OCI-LY7 (cell line): ENCODE data around the gene CRB1. TPM values are rescaled to one million over a fixed set of nuclear protein-coding genes. Genes with fewer than 3 reads are reported as not detected.

Source experiments
- BruUV-seq: library from RNA; stranded (reverse); fragments of 400-500 nt; replicated peaks from 2 replicates; lab custom pipeline; 2021; lab: Mats Ljungman, UMichigan
- CTCF ChIA-PET: fragments of 300-600 bp; sonication (Branson Sonifier 250); formaldehyde crosslinking; loops from one replicate; lab custom pipeline; 2022; ENCODE audit warnings: antibody characterized with exemption; ENCODE audit not compliant: unreplicated experiment; lab: Charles Lee
- POLR2A ChIA-PET: fragments of 300-600 bp; sonication (Branson Sonifier 250); formaldehyde crosslinking; loops from one replicate; lab custom pipeline; 2022; ENCODE audit warnings: antibody characterized with exemption; lab: Charles Lee
- DNase-seq: peaks from one replicate; pipeline ENCODE4 v3.0.0-alpha.2; 2015; ENCODE audit warnings: low spot score
- H2AFZ ChIP-seq: fragments of 200-600 bp; sonication (generic), shearing (Covaris generic); 2 replicates; pipeline ENCODE4 v1.6.1; 2014; ENCODE audit warnings: mild to moderate bottlenecking, antibody characterized with exemption, low read length, moderate library complexity
- H3K27ac ChIP-seq: fragments of 200-600 bp; sonication (generic); 2 replicates; pipeline ENCODE4 v1.5.1; 2014; ENCODE audit warnings: mixed run types, low read depth, mild to moderate bottlenecking, moderate library complexity, low read length, inconsistent platforms; ENCODE audit not compliant: poor library complexity, severe bottlenecking
- H3K36me3 ChIP-seq: fragments of 200-600 bp; sonication (generic); 2 replicates; pipeline ENCODE4 v1.6.1; 2014; ENCODE audit warnings: mild to moderate bottlenecking, antibody characterized with exemption, low read length, moderate library complexity, mixed read lengths; ENCODE audit not compliant: insufficient read depth
- H3K4me1 ChIP-seq: fragments of 200-600 bp; sonication (generic); 2 replicates; pipeline ENCODE4 v1.5.1; 2014; ENCODE audit warnings: mild to moderate bottlenecking, low read length; ENCODE audit not compliant: insufficient read depth, poor library complexity, severe bottlenecking
- H3K4me2 ChIP-seq: fragments of 200-600 bp; sonication (generic); 2 replicates; pipeline ENCODE4 v1.6.1; 2014; ENCODE audit warnings: mild to moderate bottlenecking, low read length
- H3K4me3 ChIP-seq: fragments of 200-600 bp; sonication (generic); 2 replicates; pipeline ENCODE4 v1.5.1; 2014; ENCODE audit warnings: mild to moderate bottlenecking, low read depth, low read length; ENCODE audit not compliant: poor library complexity, severe bottlenecking
- H3K79me2 ChIP-seq: fragments of 200-600 bp; sonication (generic); 2 replicates; pipeline ENCODE4 v1.6.1; 2016; ENCODE audit warnings: low read depth, mild to moderate bottlenecking, low read length, moderate library complexity, mixed read lengths; ENCODE audit not compliant: insufficient read depth
- H3K9me2 ChIP-seq: fragments of 200-600 bp; sonication (generic); 2 replicates; pipeline ENCODE4 v1.6.1; 2016; ENCODE audit warnings: mild to moderate bottlenecking, low read length, mixed read lengths; ENCODE audit not compliant: insufficient read depth
- H3K9me3 ChIP-seq: fragments of 200-600 bp; sonication (generic); 2 replicates; pipeline ENCODE4 v1.6.1; 2014; ENCODE audit warnings: mild to moderate bottlenecking, mixed run types, low read length, mixed read lengths
- H4K20me1 ChIP-seq: fragments of 200-600 bp; sonication (generic); 2 replicates; pipeline ENCODE4 v1.6.1; 2014; ENCODE audit warnings: mild to moderate bottlenecking, antibody characterized with exemption, low read length, moderate library complexity, mixed read lengths; ENCODE audit not compliant: insufficient read depth
- EZH2phosphoT487 ChIP-seq: fragments of 200-600 bp; sonication (generic); IDR thresholded peaks from 2 replicates; pipeline ENCODE4 v1.6.1; 2018; ENCODE audit warnings: low read depth, borderline replicate concordance, mild to moderate bottlenecking, mixed run types, antibody characterized with exemption, low read length, moderate library complexity, mixed read lengths
- intact Hi-C: fragments of 100-400 bp; cut with micrococcal nuclease; formaldehyde crosslinking; loops from one replicate; pipeline ENCODE4 v1.10.0; 2022; ENCODE audit not compliant: unreplicated experiment
- total RNA-seq, 2 experiments: library from RNA; depleted of rRNA in 1 of 2; stranded (reverse); fragments of >200 nt in 1 of 2; shearing (Covaris generic) in 1 of 2; gene quantifications; 2 replicates each; pipeline ENCODE4 v1.2.3, GENCODE V29; 2014 to 2022
- TF ChIP-seq, protein P1 (sequence below): fragments of 200-600 bp; sonication (generic); conservative IDR thresholded peaks from 2 replicates; pipeline ENCODE4 v1.5.1; 2014; ENCODE audit warnings: mild to moderate bottlenecking, antibody characterized with exemption, low read length, moderate library complexity, mixed read lengths

The CRB1 gene
- total RNA-seq, 2 experiments from 2014 or later: 0.25 TPM; not detected in 1

DNA sequence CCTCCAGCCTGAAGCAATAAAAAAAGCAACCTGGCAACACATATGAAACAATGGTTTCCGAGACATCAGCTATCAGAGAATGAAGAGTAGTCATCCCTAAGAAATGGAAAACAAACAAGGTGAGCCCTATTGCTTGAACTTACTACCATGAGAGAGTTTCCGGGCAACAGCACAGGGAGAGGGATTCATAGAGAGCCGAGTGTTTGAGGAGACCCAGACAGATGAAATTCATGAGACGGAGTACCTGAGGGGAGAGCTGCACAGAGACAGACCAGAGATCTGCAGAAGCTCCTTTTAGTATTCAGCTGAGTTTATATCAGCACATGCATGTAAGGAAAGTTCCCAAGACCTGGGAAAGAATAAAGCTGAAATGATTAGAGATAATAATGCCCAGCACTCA, 19.8 kb downstream of the CRB1 start:
- H3K9me2 ChIP-seq: no peaks in the 10 kb centered on the region
- no peak overlapping the region for H3K27ac ChIP-seq
- H2AFZ ChIP-seq: no peak overlapping the region
- TF ChIP-seq, protein P1, sequence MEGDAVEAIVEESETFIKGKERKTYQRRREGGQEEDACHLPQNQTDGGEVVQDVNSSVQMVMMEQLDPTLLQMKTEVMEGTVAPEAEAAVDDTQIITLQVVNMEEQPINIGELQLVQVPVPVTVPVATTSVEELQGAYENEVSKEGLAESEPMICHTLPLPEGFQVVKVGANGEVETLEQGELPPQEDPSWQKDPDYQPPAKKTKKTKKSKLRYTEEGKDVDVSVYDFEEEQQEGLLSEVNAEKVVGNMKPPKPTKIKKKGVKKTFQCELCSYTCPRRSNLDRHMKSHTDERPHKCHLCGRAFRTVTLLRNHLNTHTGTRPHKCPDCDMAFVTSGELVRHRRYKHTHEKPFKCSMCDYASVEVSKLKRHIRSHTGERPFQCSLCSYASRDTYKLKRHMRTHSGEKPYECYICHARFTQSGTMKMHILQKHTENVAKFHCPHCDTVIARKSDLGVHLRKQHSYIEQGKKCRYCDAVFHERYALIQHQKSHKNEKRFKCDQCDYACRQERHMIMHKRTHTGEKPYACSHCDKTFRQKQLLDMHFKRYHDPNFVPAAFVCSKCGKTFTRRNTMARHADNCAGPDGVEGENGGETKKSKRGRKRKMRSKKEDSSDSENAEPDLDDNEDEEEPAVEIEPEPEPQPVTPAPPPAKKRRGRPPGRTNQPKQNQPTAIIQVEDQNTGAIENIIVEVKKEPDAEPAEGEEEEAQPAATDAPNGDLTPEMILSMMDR: no peak
- TF ChIP-seq EZH2phosphoT487: no peak
- H3K9me3 ChIP-seq: no peaks in the 10 kb centered on the region
- no peak overlapping the region for H3K4me2 ChIP-seq
- ChIA-PET CTCF (no interaction called here), POLR2A (interaction anchor here (0.7 kb wide), 1 partner anchor 117 kb away, joined by 4 read pairs; no protein-coding TSS in a partner anchor)
- intact Hi-C loops: no loop called here
- no peaks in the 10 kb centered on the region for H3K36me3 ChIP-seq
- no peaks in the 10 kb centered on the region for H4K20me1 ChIP-seq
- H3K4me1 ChIP-seq: no peaks in the 10 kb centered on the region
- H3K79me2 ChIP-seq: no peaks in the 10 kb centered on the region
- no TSS peak for BruUV-seq
- DNase-seq: no peak
- no peak overlapping the region for H3K4me3 ChIP-seq

DNA sequence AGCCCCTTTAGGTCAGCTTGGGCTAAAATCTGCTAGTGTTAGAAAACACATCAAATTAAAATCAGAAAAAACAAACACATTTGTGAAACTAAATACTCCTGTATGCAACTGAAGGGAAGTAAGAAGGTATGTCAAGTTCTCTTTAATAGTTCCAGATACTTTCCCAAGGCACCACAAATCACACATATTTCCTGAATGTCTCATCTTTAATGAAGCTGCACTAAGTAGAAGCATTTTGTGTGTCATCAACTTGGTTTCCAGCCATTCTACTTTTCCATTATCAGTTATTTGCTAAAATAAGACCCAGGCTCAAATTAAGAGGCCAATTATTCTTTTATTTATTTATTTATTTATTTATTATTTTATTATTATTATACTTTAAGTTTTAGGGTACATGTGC, 34.7 kb downstream of the CRB1 start:
- H3K9me3 ChIP-seq: no peaks in the 10 kb centered on the region
- H3K4me1 ChIP-seq: no peaks in the 10 kb centered on the region
- no peak overlapping the region for H3K4me2 ChIP-seq
- DNase-seq: no peak
- ChIA-PET CTCF (no interaction called here), POLR2A (interaction anchor here (0.8 kb wide), 1 partner anchor 123 kb away, joined by 3 read pairs; no protein-coding TSS in a partner anchor)
- no peak overlapping the region for H2AFZ ChIP-seq
- H3K79me2 ChIP-seq: no peaks in the 10 kb centered on the region
- no peak overlapping the region for H3K4me3 ChIP-seq
- no peaks in the 10 kb centered on the region; the same call in 1 of the 2 replicates for H3K9me2 ChIP-seq
- TF ChIP-seq EZH2phosphoT487: no peak
- TF ChIP-seq, protein P1: no peak
- no peaks in the 10 kb centered on the region for H3K36me3 ChIP-seq
- H4K20me1 ChIP-seq: no peaks in the 10 kb centered on the region
- no TSS peak for BruUV-seq
- intact Hi-C loops: no loop called here
- H3K27ac ChIP-seq: no peak overlapping the region

DNA sequence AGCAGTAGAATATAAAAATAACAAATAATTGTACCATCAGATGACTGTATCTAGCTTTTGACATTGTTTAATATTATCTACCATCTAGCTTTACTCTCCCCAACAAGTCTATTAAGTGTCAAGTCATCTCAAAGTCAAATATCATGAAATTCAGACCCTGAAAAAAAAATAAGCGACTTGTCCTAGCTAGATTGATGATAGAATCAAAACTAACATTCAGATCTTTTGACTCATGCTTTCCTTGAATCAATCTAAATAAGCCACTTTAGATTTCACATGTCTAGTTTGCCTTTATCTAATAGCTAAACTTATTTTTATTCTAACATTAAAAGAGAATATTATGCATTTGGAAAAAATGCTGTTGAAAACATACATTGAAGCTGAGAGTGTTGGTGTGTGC, 35.4 kb downstream of the CRB1 start:
- no peak overlapping the region for H3K4me3 ChIP-seq
- no peaks in the 10 kb centered on the region for H4K20me1 ChIP-seq
- intact Hi-C loops: no loop called here
- TF ChIP-seq, protein P1: no peak
- TF ChIP-seq EZH2phosphoT487: no peak
- no peaks in the 10 kb centered on the region for H3K79me2 ChIP-seq
- no peaks in the 10 kb centered on the region for H3K36me3 ChIP-seq
- CTCF ChIA-PET: no interaction called here
- no peak overlapping the region for H2AFZ ChIP-seq
- H3K27ac ChIP-seq: no peak overlapping the region
- no peaks in the 10 kb centered on the region for H3K9me3 ChIP-seq
- no peak overlapping the region for H3K4me2 ChIP-seq
- no peaks in the 10 kb centered on the region; the same call in 1 of the 2 replicates for H3K9me2 ChIP-seq
- no TSS peak for BruUV-seq
- POLR2A ChIA-PET: interaction anchor here (0.8 to 1.3 kb wide), 2 partner anchors 13 to 124 kb away, joined by 3 read pairs; no protein-coding TSS in a partner anchor
- no peaks in the 10 kb centered on the region for H3K4me1 ChIP-seq
- no peak for DNase-seq
